ENCODE results near the gene GDI2. TPM values are rescaled to one million over a fixed set of nuclear protein-coding genes. Genes with fewer than 3 reads are reported as not detected.
A peak's percentile ranks its signal among the peaks of the same experiment; 100 is the strongest.
"Not testable (repeated sequence)": the region's sequence is repeated elsewhere in the genome, so short reads cannot be mapped to it uniquely, and the experiment has no call there.

The GDI2 gene
- 100 to 1,000 TPM in 1 of 2 donors, 10 to 100 TPM in 1; 58.2 to 109 TPM for polyA plus RNA-seq

DNA sequence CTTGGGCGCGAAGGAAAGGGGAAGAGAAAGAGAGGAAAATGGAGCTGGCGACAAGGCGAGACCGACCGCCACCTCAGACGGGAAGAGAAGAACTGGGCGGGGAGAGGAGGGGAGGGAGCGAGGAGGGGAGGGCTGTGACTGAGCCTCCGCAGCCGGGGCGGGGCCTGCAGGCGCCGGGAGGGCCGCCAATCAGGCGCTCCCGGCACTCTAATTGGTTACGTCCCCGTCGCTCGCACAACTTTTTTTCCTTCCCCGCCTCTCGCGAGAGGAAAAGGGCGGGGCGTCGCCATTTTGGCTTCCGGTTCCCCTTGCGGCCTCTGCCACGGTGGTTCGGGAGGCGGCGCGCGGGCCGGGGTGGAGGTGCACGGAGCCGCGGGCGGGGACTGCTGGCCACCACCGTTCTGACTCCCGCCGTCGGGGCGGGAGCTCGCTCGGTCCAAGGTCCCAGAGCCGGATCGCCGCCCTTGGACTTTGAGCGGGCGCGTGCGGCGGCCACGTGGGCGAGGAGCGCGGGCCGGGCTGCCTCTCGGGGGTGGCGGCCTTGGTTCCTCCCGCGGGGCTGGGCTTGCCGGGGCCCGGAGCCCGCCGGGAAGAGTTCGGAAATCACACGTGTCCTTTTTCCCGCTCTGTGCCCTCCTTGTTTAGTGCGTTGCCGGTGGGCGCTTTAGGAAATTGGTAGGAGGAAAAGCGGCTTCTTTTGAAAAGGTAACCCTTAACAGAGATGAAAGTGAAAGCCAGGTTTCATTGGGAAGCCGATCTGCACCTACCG is at the start of gene GDI2:
Gene GDI2, minus strand, starts transcription at position 94 of the 769 bp plus-strand sequence. CDS start 176 bp downstream, outside the sequence.
- peak within 1 kb of the TSS; percentile 98 to 99 for H3K27ac ChIP-seq (ENCODE audit: low read depth in 2 of 2, low read length in 1 of 2)
- no peaks in the 10 kb centered on the region for H3K27me3 ChIP-seq (ENCODE audit: control insufficient read depth in 1 of 2, insufficient read depth in 2 of 2, low read length in 2 of 2)
- WGBS, 2 donors, result 1% methylated on average over 55 to 77 of the region's 77 CpGs
- no peaks in the 10 kb centered on the region for H3K9me3 ChIP-seq (ENCODE audit: control insufficient read depth in 2 of 2, insufficient read depth in 1 of 2, low read depth in 1 of 2, low read length in 1 of 2)
- no peaks in the 10 kb centered on the region for H3K4me1 ChIP-seq (ENCODE audit: control insufficient read depth in 2 of 2, insufficient read depth in 2 of 2, low read length in 1 of 2)
- no peaks in the 10 kb centered on the region for H3K36me3 ChIP-seq (ENCODE audit: control insufficient read depth in 2 of 2, insufficient read depth in 2 of 2, low read length in 1 of 2)
- peak within 1 kb of the TSS; percentile 95 to 99 for H3K4me3 ChIP-seq (ENCODE audit: low read depth in 1 of 2, low read length in 2 of 2)

- Histone ChIP-seq H3K36me3 (ENCODE audit: control insufficient read depth in 2 of 2, insufficient read depth in 2 of 2, low read length in 1 of 2) (peaks cover 0 to 4% of the 10 kb centered on the region in 2 donors), H3K4me1 (ENCODE audit: control insufficient read depth in 2 of 2, insufficient read depth in 2 of 2, low read length in 1 of 2) (no peaks in the 10 kb centered on the region), H3K9me3 (ENCODE audit: control insufficient read depth in 2 of 2, insufficient read depth in 1 of 2, low read depth in 1 of 2, low read length in 1 of 2) (no peaks in the 10 kb centered on the region), H3K27me3 (ENCODE audit: control insufficient read depth in 1 of 2, insufficient read depth in 2 of 2, low read length in 2 of 2) (no peaks in the 10 kb centered on the region), H3K4me3 (ENCODE audit: low read depth in 1 of 2, low read length in 2 of 2) (no peak overlapping the region), H3K27ac (ENCODE audit: low read depth in 2 of 2, low read length in 1 of 2) (no peak overlapping the region)
- WGBS, 2 donors, result 89 to 94% methylated on average over 6 to 7 of the region's 7 CpGs
Observed at GRCh38 chr10:5862360-5862961, 49.2 kb upstream of the GDI2 start.

- Histone ChIP-seq H3K9me3 (ENCODE audit: control insufficient read depth in 2 of 2, insufficient read depth in 1 of 2, low read depth in 1 of 2, low read length in 1 of 2) (no peaks in the 10 kb centered on the region), H3K27ac (ENCODE audit: low read depth in 2 of 2, low read length in 1 of 2) (no peak overlapping the region), H3K27me3 (ENCODE audit: control insufficient read depth in 1 of 2, insufficient read depth in 2 of 2, low read length in 2 of 2) (no peaks in the 10 kb centered on the region), H3K36me3 (ENCODE audit: control insufficient read depth in 2 of 2, insufficient read depth in 2 of 2, low read length in 1 of 2) (peaks cover 0 to 4% of the 10 kb centered on the region in 2 donors), H3K4me3 (ENCODE audit: low read depth in 1 of 2, low read length in 2 of 2) (no peak overlapping the region), H3K4me1 (ENCODE audit: control insufficient read depth in 2 of 2, insufficient read depth in 2 of 2, low read length in 1 of 2) (no peaks in the 10 kb centered on the region)
- 77 to 81% methylated on average over 7 of the region's 7 CpGs for WGBS, 2 donors
Observed at GRCh38 chr10:5860066-5860465, 46.8 kb upstream of the GDI2 start.

DNA sequence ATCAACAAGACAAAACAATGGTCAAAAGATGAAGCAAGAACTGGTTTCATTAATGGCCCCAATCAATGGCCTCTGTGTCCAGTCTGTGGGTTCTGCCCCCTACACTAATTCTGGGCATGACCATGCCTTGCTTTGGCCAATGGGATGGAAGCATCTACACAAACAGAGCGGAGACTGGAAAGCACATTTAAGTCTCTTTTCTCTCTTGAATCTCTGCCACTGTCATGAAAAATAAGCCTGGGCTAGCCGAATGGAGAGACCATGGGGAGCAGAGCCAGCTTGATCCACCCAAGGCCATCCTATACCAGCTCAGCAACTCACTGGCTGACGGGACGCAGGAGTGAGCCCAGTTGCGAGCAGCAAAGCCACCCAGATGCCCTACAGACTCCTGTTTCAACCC is 45.6 kb upstream of the GDI2 start:
- Histone ChIP-seq H3K27ac (ENCODE audit: low read depth in 2 of 2, low read length in 1 of 2) (no peak overlapping the region), H3K4me3 (ENCODE audit: low read depth in 1 of 2, low read length in 2 of 2) (no peak overlapping the region), H3K9me3 (ENCODE audit: control insufficient read depth in 2 of 2, insufficient read depth in 1 of 2, low read depth in 1 of 2, low read length in 1 of 2) (no peaks in the 10 kb centered on the region), H3K4me1 (ENCODE audit: control insufficient read depth in 2 of 2, insufficient read depth in 2 of 2, low read length in 1 of 2) (no peaks in the 10 kb centered on the region), H3K36me3 (ENCODE audit: control insufficient read depth in 2 of 2, insufficient read depth in 2 of 2, low read length in 1 of 2) (peaks cover 0 to 4% of the 10 kb centered on the region in 2 donors), H3K27me3 (ENCODE audit: control insufficient read depth in 1 of 2, insufficient read depth in 2 of 2, low read length in 2 of 2) (no peaks in the 10 kb centered on the region)
- 86 to 91% methylated on average over 5 of the region's 5 CpGs for WGBS, 2 donors

- H3K9me3 ChIP-seq (ENCODE audit: control insufficient read depth in 2 of 2, insufficient read depth in 1 of 2, low read depth in 1 of 2, low read length in 1 of 2), result no peaks in the 10 kb centered on the region
- H3K4me1 ChIP-seq (ENCODE audit: control insufficient read depth in 2 of 2, insufficient read depth in 2 of 2, low read length in 1 of 2), result no peaks in the 10 kb centered on the region
- H3K27ac ChIP-seq (ENCODE audit: low read depth in 2 of 2, low read length in 1 of 2), result no peak overlapping the region
- 65 to 67% methylated on average over 7 of the region's 7 CpGs for WGBS, 2 donors
- H3K4me3 ChIP-seq (ENCODE audit: low read depth in 1 of 2, low read length in 2 of 2), result no peak overlapping the region
- H3K36me3 ChIP-seq (ENCODE audit: control insufficient read depth in 2 of 2, insufficient read depth in 2 of 2, low read length in 1 of 2), result no peaks in the 10 kb centered on the region
- H3K27me3 ChIP-seq (ENCODE audit: control insufficient read depth in 1 of 2, insufficient read depth in 2 of 2, low read length in 2 of 2), result no peaks in the 10 kb centered on the region
Observed at GRCh38 chr10:5856701-5857004, 43.4 kb upstream of the GDI2 start.

- H3K4me3 ChIP-seq (ENCODE audit: low read depth in 1 of 2, low read length in 2 of 2), result no peak overlapping the region
- no peak overlapping the region for H3K27ac ChIP-seq (ENCODE audit: low read depth in 2 of 2, low read length in 1 of 2)
- 81 to 85% methylated on average over 18 of the region's 18 CpGs for WGBS, 2 donors
- H3K4me1 ChIP-seq (ENCODE audit: control insufficient read depth in 2 of 2, insufficient read depth in 2 of 2, low read length in 1 of 2), result no peaks in the 10 kb centered on the region
- no peaks in the 10 kb centered on the region for H3K9me3 ChIP-seq (ENCODE audit: control insufficient read depth in 2 of 2, insufficient read depth in 1 of 2, low read depth in 1 of 2, low read length in 1 of 2)
- no peaks in the 10 kb centered on the region for H3K27me3 ChIP-seq (ENCODE audit: control insufficient read depth in 1 of 2, insufficient read depth in 2 of 2, low read length in 2 of 2)
- no peaks in the 10 kb centered on the region for H3K36me3 ChIP-seq (ENCODE audit: control insufficient read depth in 2 of 2, insufficient read depth in 2 of 2, low read length in 1 of 2)
Observed at GRCh38 chr10:5855979-5856700, 42.9 kb upstream of the GDI2 start.

GRCh38 chr10:5854131-5854475 is 40.9 kb upstream of the GDI2 start:
- Histone ChIP-seq H3K27me3 (ENCODE audit: control insufficient read depth in 1 of 2, insufficient read depth in 2 of 2, low read length in 2 of 2) (no peaks in the 10 kb centered on the region), H3K4me1 (ENCODE audit: control insufficient read depth in 2 of 2, insufficient read depth in 2 of 2, low read length in 1 of 2) (no peaks in the 10 kb centered on the region), H3K4me3 (ENCODE audit: low read depth in 1 of 2, low read length in 2 of 2) (no peak overlapping the region), H3K27ac (ENCODE audit: low read depth in 2 of 2, low read length in 1 of 2) (no peak overlapping the region), H3K9me3 (ENCODE audit: control insufficient read depth in 2 of 2, insufficient read depth in 1 of 2, low read depth in 1 of 2, low read length in 1 of 2) (no peaks in the 10 kb centered on the region), H3K36me3 (ENCODE audit: control insufficient read depth in 2 of 2, insufficient read depth in 2 of 2, low read length in 1 of 2) (no peaks in the 10 kb centered on the region)
- WGBS, 2 donors, result 80 to 87% methylated on average over 5 of the region's 5 CpGs

DNA sequence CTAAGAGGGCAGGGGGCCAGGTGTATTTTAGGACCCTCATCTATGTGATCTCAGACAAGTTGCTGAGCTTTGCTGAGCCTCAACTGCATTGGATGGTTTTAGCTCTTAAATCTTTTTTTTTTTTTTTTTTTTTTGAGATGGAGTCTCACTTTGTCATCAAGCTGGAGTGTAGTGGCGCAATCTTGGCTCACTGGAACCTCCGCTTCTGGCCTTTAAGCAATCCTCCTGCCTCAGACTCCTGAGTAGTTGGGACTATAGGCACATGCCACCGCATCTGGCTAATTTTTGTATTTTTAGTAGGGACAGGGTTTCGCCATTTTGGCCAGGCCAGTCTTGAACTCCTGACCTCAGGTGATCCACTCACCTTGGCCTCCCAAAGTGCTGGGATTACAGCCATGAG is 33.4 kb upstream of the GDI2 start:
- not testable (repeated sequence) for H3K9me3 ChIP-seq (ENCODE audit: control insufficient read depth in 2 of 2, insufficient read depth in 1 of 2, low read depth in 1 of 2, low read length in 1 of 2); H3K27ac ChIP-seq (ENCODE audit: low read depth in 2 of 2, low read length in 1 of 2); H3K27me3 ChIP-seq (ENCODE audit: control insufficient read depth in 1 of 2, insufficient read depth in 2 of 2, low read length in 2 of 2); H3K36me3 ChIP-seq (ENCODE audit: control insufficient read depth in 2 of 2, insufficient read depth in 2 of 2, low read length in 1 of 2); H3K4me1 ChIP-seq (ENCODE audit: control insufficient read depth in 2 of 2, insufficient read depth in 2 of 2, low read length in 1 of 2); H3K4me3 ChIP-seq (ENCODE audit: low read depth in 1 of 2, low read length in 2 of 2)
- WGBS, 2 donors, result 95% methylated on average over 4 of the region's 4 CpGs

DNA sequence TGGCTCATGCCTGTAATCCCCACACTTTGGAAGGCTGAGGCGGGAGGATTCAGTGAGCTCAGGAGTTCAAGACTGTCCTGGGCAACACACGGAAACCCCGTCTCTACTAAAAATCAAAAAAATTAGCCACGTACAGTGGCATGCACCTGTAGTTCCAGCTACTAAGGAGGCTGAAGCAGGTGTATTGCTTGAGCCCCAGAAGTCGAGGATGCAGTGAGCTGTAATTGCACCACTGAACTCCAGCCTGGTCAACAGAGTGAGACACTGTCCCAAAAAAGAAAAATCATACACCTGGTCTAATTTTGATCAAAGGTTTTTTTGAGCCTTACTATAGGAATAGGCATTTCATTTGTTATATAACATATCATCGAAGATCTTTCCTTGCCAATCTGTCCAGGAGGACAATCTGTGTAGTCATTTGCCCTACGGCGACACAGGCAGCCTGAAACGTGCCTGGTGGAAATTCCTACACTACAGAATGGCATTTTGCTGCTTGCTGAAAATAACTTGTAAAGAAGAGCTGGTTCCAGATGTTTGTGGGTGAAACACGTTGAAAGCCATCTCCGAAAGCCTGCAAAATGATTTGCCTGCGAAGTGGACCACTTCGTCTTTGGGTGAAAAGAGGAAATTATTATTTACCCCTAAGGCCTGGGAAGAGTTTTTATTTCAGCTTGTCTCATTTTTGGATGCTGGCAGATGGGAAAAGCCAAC is 31.3 kb upstream of the GDI2 start:
- no peak overlapping the region for H3K27ac ChIP-seq (ENCODE audit: low read depth in 2 of 2, low read length in 1 of 2)
- no peak overlapping the region for H3K4me3 ChIP-seq (ENCODE audit: low read depth in 1 of 2, low read length in 2 of 2)
- H3K4me1 ChIP-seq (ENCODE audit: control insufficient read depth in 2 of 2, insufficient read depth in 2 of 2, low read length in 1 of 2), result no peaks in the 10 kb centered on the region
- no peaks in the 10 kb centered on the region for H3K36me3 ChIP-seq (ENCODE audit: control insufficient read depth in 2 of 2, insufficient read depth in 2 of 2, low read length in 1 of 2)
- no peaks in the 10 kb centered on the region for H3K27me3 ChIP-seq (ENCODE audit: control insufficient read depth in 1 of 2, insufficient read depth in 2 of 2, low read length in 2 of 2)
- no peaks in the 10 kb centered on the region for H3K9me3 ChIP-seq (ENCODE audit: control insufficient read depth in 2 of 2, insufficient read depth in 1 of 2, low read depth in 1 of 2, low read length in 1 of 2)
- 49 to 63% methylated on average over 13 of the region's 13 CpGs for WGBS, 2 donors

Measured in esophagus (tissue), 2 donors.